Measurements from ENCODE around the gene MARCKS. TPM values are rescaled to one million over a fixed set of nuclear protein-coding genes. Genes with fewer than 3 reads are reported as not detected.

Gene MARCKS
- polyA plus RNA-seq (2011; rRNA removed) (47.0 and 118 TPM in 2 replicates), polyA minus RNA-seq (2011; rRNA and poly(A)+ RNA removed) (44.7 and 50.6 TPM in 2 replicates)

- H3K27me3 ChIP-seq (ENCODE audit: control insufficient read depth, insufficient read depth, low read length), result no peaks in the 10 kb centered on the region
- DNase-seq (ENCODE audit: low read depth), result peak; percentile 51
- POLR2A ChIA-PET, result interaction anchor here (0.5 kb wide), 1 partner anchor 162 kb away, joined by 4 read pairs; no protein-coding TSS in a partner anchor
- no peak for TF ChIP-seq CTCF (IDR thresholded peaks at IDR 0.05; ENCODE audit: insufficient read depth, low read depth, low read length)
- peaks cover 5% of the 10 kb centered on the region for H3K36me3 ChIP-seq (ENCODE audit: control insufficient read depth, insufficient read depth, low read length)
- peak within 1 kb of the TSS; percentile 89 for H3K4me3 ChIP-seq (ENCODE audit: low read depth, low read length)
- CTCF ChIA-PET, result interaction anchor here (1.4 kb wide), 1 partner anchor 206 kb away, joined by 4 read pairs; no protein-coding TSS in a partner anchor
Observed at GRCh38 chr6:113856625-113857555, at the start of gene MARCKS. Gene MARCKS (plus strand): TSS chr6:113857345. CDS start chr6:113857746, 401 bp downstream.

- no peak for DNase-seq (ENCODE audit: low read depth)
- no peak for TF ChIP-seq CTCF (IDR thresholded peaks at IDR 0.05; ENCODE audit: insufficient read depth, low read depth, low read length)
- ChIA-PET POLR2A (no interaction called here), CTCF (no interaction called here)
- Histone ChIP-seq H3K27me3 (ENCODE audit: control insufficient read depth, insufficient read depth, low read length) (no peaks in the 10 kb centered on the region), H3K4me3 (ENCODE audit: low read depth, low read length) (no peak overlapping the region), H3K36me3 (ENCODE audit: control insufficient read depth, insufficient read depth, low read length) (no peaks in the 10 kb centered on the region)
Observed at GRCh38 chr6:113809826-113810225, 47.3 kb upstream of the MARCKS start.

GRCh38 chr6:113813142-113813541 is 44.0 kb upstream of the MARCKS start:
- CTCF ChIA-PET, result interaction anchor here (0.5 kb wide), 1 partner anchor 475 kb away, joined by 3 read pairs; no protein-coding TSS in a partner anchor
- no peaks in the 10 kb centered on the region for H3K27me3 ChIP-seq (ENCODE audit: control insufficient read depth, insufficient read depth, low read length)
- no peak overlapping the region for H3K4me3 ChIP-seq (ENCODE audit: low read depth, low read length)
- H3K36me3 ChIP-seq (ENCODE audit: control insufficient read depth, insufficient read depth, low read length), result no peaks in the 10 kb centered on the region
- POLR2A ChIA-PET, result interaction anchor here (0.6 kb wide), 3 partner anchors 49 to 1011 kb away, joined by 3 to 5 read pairs (median 5); no protein-coding TSS in a partner anchor
- DNase-seq (ENCODE audit: low read depth), result peak; percentile 64
- TF ChIP-seq CTCF (IDR thresholded peaks at IDR 0.05; ENCODE audit: insufficient read depth, low read depth, low read length), result no peak

- no peaks in the 10 kb centered on the region for H3K27me3 ChIP-seq (ENCODE audit: control insufficient read depth, insufficient read depth, low read length)
- no peak overlapping the region for H3K4me3 ChIP-seq (ENCODE audit: low read depth, low read length)
- no peak for DNase-seq (ENCODE audit: low read depth)
- H3K36me3 ChIP-seq (ENCODE audit: control insufficient read depth, insufficient read depth, low read length), result no peaks in the 10 kb centered on the region
- ChIA-PET CTCF (interaction anchor here (0.6 kb wide), 1 partner anchor 753 kb away, joined by 3 read pairs; no protein-coding TSS in a partner anchor), POLR2A (no interaction called here)
- TF ChIP-seq CTCF (IDR thresholded peaks at IDR 0.05; ENCODE audit: insufficient read depth, low read depth, low read length), result no peak
Observed at GRCh38 chr6:113818578-113818977, 38.6 kb upstream of the MARCKS start.

- H3K4me3 ChIP-seq (ENCODE audit: low read depth, low read length), result no peak overlapping the region
- ChIA-PET POLR2A (no interaction called here), CTCF (no interaction called here)
- no peak for DNase-seq (ENCODE audit: low read depth)
- H3K27me3 ChIP-seq (ENCODE audit: control insufficient read depth, insufficient read depth, low read length), result no peaks in the 10 kb centered on the region
- no peaks in the 10 kb centered on the region for H3K36me3 ChIP-seq (ENCODE audit: control insufficient read depth, insufficient read depth, low read length)
- no peak for TF ChIP-seq CTCF (IDR thresholded peaks at IDR 0.05; ENCODE audit: insufficient read depth, low read depth, low read length)
Observed at GRCh38 chr6:113819169-113819830, 37.8 kb upstream of the MARCKS start.

All from BJ (cell line).